K562 (cell line): ENCODE results near the gene CFAP52. TPM values are rescaled to one million over a fixed set of nuclear protein-coding genes. Genes with fewer than 3 reads are reported as not detected.

Source experiments
- ATAC-seq: fragments of 200-7000 bp; cut with Tn5 transposase; 3 replicates; pipeline ENCODE4 v1.9.1; 2020; ENCODE audit warnings: moderate library complexity
- BruUV-seq: library from RNA; stranded (reverse); fragments of 400-500 nt; replicated peaks from 2 replicates; lab custom pipeline; 2021; lab: Mats Ljungman, UMichigan
- CTCF ChIA-PET: fragments of 300-600 bp; formaldehyde crosslinking; extraction: SDS; loops from one replicate; lab custom pipeline; 2021; ENCODE audit warnings: low intra/inter-chr PET ratio; lab: Yijun Ruan, JAX
- POLR2A ChIA-PET: fragments of 300-600, 350-650 bp; sonication (Branson Sonifier 250); formaldehyde crosslinking; extraction: SDS; loops from one replicate; lab custom pipeline; 2021; ENCODE audit warnings: antibody characterized with exemption, inconsistent platforms; lab: Yijun Ruan, JAX
- DNase-seq, 4 experiments: peaks; one replicate each; pipeline versions ENCODE4 v3.0.0 to v3.0.0-alpha.2; 2011 to 2018; ENCODE audit warnings: low spot score in 3 of 4, mixed read lengths in 3 of 4; ENCODE audit errors: extremely low read depth in 1 of 4
- FAIRE-seq: peaks from 2 replicates; lab custom pipeline; 2011; peaks lifted over from hg19 to GRCh38; lab: Jason Lieb, UNC
- H2AFZ ChIP-seq: 2 replicates; pipeline ENCODE4 v1.6.0; 2011; ENCODE audit warnings: low read depth, low read length, control low read depth, inconsistent platforms
- H3K27ac ChIP-seq: fragments of 200-600 bp; 3 replicates; pipeline ENCODE4 v1.8.0; 2011; ENCODE audit warnings: low read depth, mild to moderate bottlenecking, control low read depth, inconsistent platforms, low read length, moderate library complexity, mixed read lengths; ENCODE audit errors: extremely low read depth
- H3K27me3 ChIP-seq, 2 experiments: fragments of 300-600 bp in 1 of 2; 2 replicates in 1 of 2; 3 replicates in 1 of 2; pipeline versions ENCODE4 v1.6.0 to v1.8.0; 2011; ENCODE audit warnings: inconsistent platforms in 2 of 2, low read length in 2 of 2, mild to moderate bottlenecking in 1 of 2, mixed read lengths in 1 of 2, moderate library complexity in 1 of 2; ENCODE audit not compliant: control insufficient read depth in 2 of 2, insufficient read depth in 2 of 2
- H3K36me3 ChIP-seq: fragments of 300-600 bp; 3 replicates; pipeline ENCODE4 v1.8.0; 2011; ENCODE audit warnings: mild to moderate bottlenecking, low read length, inconsistent platforms; ENCODE audit not compliant: control insufficient read depth, insufficient read depth
- H3K4me1 ChIP-seq, 2 experiments: fragments of 200-600 bp in 1 of 2; replicated peaks in 1 of 2; 2 replicates in 1 of 2; 3 replicates in 1 of 2; pipeline versions ENCODE4 v1.5.1 to v1.8.0; 2011; ENCODE audit warnings: inconsistent platforms in 2 of 2, low read length in 2 of 2, mild to moderate bottlenecking in 1 of 2, mixed read lengths in 1 of 2, moderate library complexity in 1 of 2; ENCODE audit not compliant: control insufficient read depth in 2 of 2, insufficient read depth in 2 of 2
- H3K4me2 ChIP-seq: 2 replicates; pipeline ENCODE4 v1.6.1; 2011; ENCODE audit warnings: low read length, control low read depth, inconsistent platforms, mixed read lengths; ENCODE audit not compliant: insufficient read depth
- H3K4me3 ChIP-seq: fragments of 200-600 bp; sonication (generic), shearing (Covaris generic); 2 replicates; pipeline ENCODE4 v1.5.1; 2016; ENCODE audit warnings: control low read depth, inconsistent platforms
- H3K79me2 ChIP-seq: fragments of 200-600 bp; 3 replicates; pipeline ENCODE4 v1.8.0; 2011; ENCODE audit warnings: low read length, inconsistent platforms; ENCODE audit not compliant: control insufficient read depth, insufficient read depth
- H3K9ac ChIP-seq, 2 experiments: 2 replicates each; pipeline versions ENCODE4 v1.6.0 to v1.6.1; 2011; ENCODE audit warnings: low read depth in 2 of 2, low read length in 2 of 2, control low read depth in 1 of 2, inconsistent platforms in 1 of 2, mild to moderate bottlenecking in 1 of 2, mixed read lengths in 1 of 2; ENCODE audit not compliant: insufficient read depth in 1 of 2
- H3K9me1 ChIP-seq: one replicate; pipeline ENCODE4 v1.6.0; 2011; ENCODE audit warnings: inconsistent platforms, mild to moderate bottlenecking, low read length, moderate library complexity; ENCODE audit not compliant: control insufficient read depth, insufficient read depth
- H3K9me3 ChIP-seq: replicated peaks from 2 replicates; pipeline ENCODE4 v1.5.1; 2011; ENCODE audit warnings: low read depth, low read length, inconsistent platforms; ENCODE audit not compliant: control insufficient read depth, insufficient read depth
- H4K20me1 ChIP-seq: replicated peaks from 2 replicates; pipeline ENCODE4 v1.6.1; 2011; ENCODE audit warnings: low read length, inconsistent platforms, mixed read lengths; ENCODE audit not compliant: control insufficient read depth, insufficient read depth
- ADNP ChIP-seq: fragments of 200-800 bp; sonication (Bioruptor generic); IDR thresholded peaks from 2 replicates; pipeline ENCODE4 v1.6.1; 2016; ENCODE audit warnings: missing genetic modification characterization, missing compliant biosample characterization
- AFF1 ChIP-seq, 2 experiments: fragments of 450-650 bp; IDR thresholded peaks; 2 replicates each; pipeline ENCODE4 v1.6.1; 2018; ENCODE audit warnings: mild to moderate bottlenecking in 2 of 2, low read depth in 1 of 2; ENCODE audit not compliant: partially characterized antibody in 2 of 2
- CEBPZ ChIP-seq: fragments of 150-350 bp; IDR thresholded peaks from 2 replicates; pipeline ENCODE4 v1.6.1; 2014; ENCODE audit warnings: low read depth, mild to moderate bottlenecking, low read length, borderline replicate concordance
- CHD4 ChIP-seq: fragments of 200-600 bp; sonication (generic); IDR thresholded peaks from 3 replicates; pipeline ENCODE4 v1.6.1; 2012; ENCODE audit warnings: low read depth, mild to moderate bottlenecking, mixed read lengths, low read length, inconsistent platforms; ENCODE audit not compliant: insufficient read depth, insufficient replicate concordance, poor library complexity, severe bottlenecking
- FOXK1 ChIP-seq: sonication (generic); formaldehyde crosslinking; IDR thresholded peaks from 2 replicates; pipeline ENCODE4 v1.8.0; 2022; ENCODE audit warnings: missing genetic modification reagents, mild to moderate bottlenecking, borderline replicate concordance
- NFYB ChIP-seq: IDR thresholded peaks from 2 replicates; pipeline ENCODE4 v1.6.1; 2011; ENCODE audit warnings: mild to moderate bottlenecking, moderate library complexity; ENCODE audit not compliant: insufficient read length; ENCODE audit errors: extremely low read depth
- PHB2 ChIP-seq: fragments of 450-650 bp; IDR thresholded peaks from 2 replicates; pipeline ENCODE4 v1.6.1; 2017; ENCODE audit warnings: low read depth
- PTBP1 ChIP-seq: fragments of 200-400 bp; formaldehyde crosslinking; IDR thresholded peaks from 2 replicates; pipeline ENCODE4 v1.6.1; 2017; ENCODE audit warnings: low read depth, low read length
- SOX6 ChIP-seq: fragments of 450-650 bp; IDR thresholded peaks from 2 replicates; pipeline ENCODE4 v1.6.1; 2014; ENCODE audit warnings: mild to moderate bottlenecking
- SRSF7 ChIP-seq: fragments of 200-400 bp; formaldehyde crosslinking; optimal IDR thresholded peaks from 2 replicates; pipeline ENCODE3; 2017; ENCODE audit warnings: mild to moderate bottlenecking, low read depth, low read length
- TOE1 ChIP-seq, 2 experiments: fragments of 450-650 bp in 1 of 2; sonication (generic) in 1 of 2; formaldehyde crosslinking in 1 of 2; IDR thresholded peaks; 2 replicates each; pipeline versions ENCODE4 v1.7.1 to v1.8.0; 2016 to 2022; ENCODE audit warnings: borderline replicate concordance in 2 of 2, mild to moderate bottlenecking in 2 of 2, antibody characterized with exemption in 1 of 2, inconsistent platforms in 1 of 2, low read depth in 1 of 2, missing genetic modification reagents in 1 of 2, moderate library complexity in 1 of 2
- ZKSCAN3 ChIP-seq: fragments of 250-450 bp; sonication (Bioruptor Pico); IDR thresholded peaks from 2 replicates; pipeline ENCODE4 v1.4.0; 2020
- WGBS: fragments of 100-300 bp; shearing (Covaris generic); methylation state at CpG from one replicate; pipeline ENCODE4 v1.1.6; 2016; ENCODE audit warnings: low coverage, mixed read lengths; ENCODE audit not compliant: insufficient coverage; ENCODE audit errors: missing lambda C conversion rate; 5-methylcytosine and 5-hydroxymethylcytosine counted together
- in situ Hi-C: fragments of 300-500 bp; cut with MboI; formaldehyde crosslinking; loops from 4 replicates; pipeline ENCODE4 v1.15.0; 2018; ENCODE audit warnings: inconsistent platforms, mixed read lengths
- intact Hi-C: fragments of 100-400 bp; cut with micrococcal nuclease; formaldehyde crosslinking; loops from 2 replicates; pipeline ENCODE4 v1.14.2; 2022
- polyA plus RNA-seq, 8 experiments: library from polyadenylated mRNA; depleted of rRNA in 4 of 8; stranded (reverse) in 5 of 8; unstranded in 3 of 8; fragments of >200 nt; fragmentation: Nextera tagmentation in 2 of 8; fragmentation: Illumina TruSeq in 1 of 8; extraction: Ambion mirVana in 2 of 8; extraction: Trizol in 1 of 8; gene quantifications; 2 replicates each; pipeline versions ENCODE4 v1.2.1 to v1.2.3, GENCODE V29; 2011 to 2014; ENCODE audit warnings: inconsistent platforms in 1 of 8, missing spikeins in 1 of 8
- total RNA-seq, 7 experiments: library from RNA; depleted of rRNA in 6 of 7; stranded (reverse); fragments of >200 nt in 6 of 7; fragmentation: Illumina TruSeq in 2 of 7; extraction: Trizol in 2 of 7; gene quantifications; 2 replicates each; pipeline versions ENCODE4 v1.2.1 to v1.2.3, GENCODE V29; 2011 to 2021; ENCODE audit warnings: low replicate concordance in 1 of 7

CFAP52 gene
- total and polyA plus RNA-seq, 9 of the 15 experiments (the other 6 are each of a cell fraction or from before 2014, with no cell fraction given), result not detected

GRCh38 chr17:9648521-9649110, 72.2 kb downstream of the CFAP52 start:
- Histone ChIP-seq H3K9ac (no peak overlapping the region), H3K4me1 (peaks cover 0 to 17% of the 10 kb centered on the region in 2 experiments; a peak in 2 of 5 replicates), H4K20me1 (no peaks in the 10 kb centered on the region), H2AFZ (no peak overlapping the region), H3K4me2 (no peak overlapping the region), H3K27ac (no peak overlapping the region), H3K27me3 (peaks cover 5 to 17% of the 10 kb centered on the region in 2 experiments), H3K9me1 (no peaks in the 10 kb centered on the region), H3K9me3 (no peaks in the 10 kb centered on the region), H3K4me3 (no peak overlapping the region), H3K79me2 (no peaks in the 10 kb centered on the region), H3K36me3 (no peaks in the 10 kb centered on the region)
- FAIRE-seq (no peak), DNase-seq (no peak), ATAC-seq (no peak)
- no peak for TF ChIP-seq PTBP1
- no peak for TF ChIP-seq ADNP (tag)
- no peak for TF ChIP-seq AFF1 (IDR thresholded peaks at IDR 0.05; ENCODE audit: low read depth in 1 of 2, partially characterized antibody in 2 of 2)
- TF ChIP-seq CEBPZ, result no peak
- TF ChIP-seq FOXK1, result no peak
- TF ChIP-seq CHD4, result no peak
- no peak for TF ChIP-seq ZKSCAN3 (CRISPR knock-in tag)
- TF ChIP-seq NFYB, result no peak
- no peak for TF ChIP-seq TOE1 (IDR thresholded peaks at IDR 0.05; ENCODE audit: borderline replicate concordance)
- no peak for TF ChIP-seq TOE1 (CRISPR knock-in tag; IDR thresholded peaks at IDR 0.05; ENCODE audit: borderline replicate concordance, low read depth)
- no peak for TF ChIP-seq PHB2
- no peak for TF ChIP-seq SRSF7
- no peak for TF ChIP-seq SOX6
- POLR2A ChIA-PET, result no interaction called here
- BruUV-seq, result no TSS peak
- 0% methylated on average over 2 of the region's 3 CpGs for WGBS
- CTCF ChIA-PET, result no interaction called here
- intact Hi-C loops (no loop called here), in situ Hi-C loops (no loop called here)
